GM18498 (cell line): ENCODE measurements around the gene ADCK1.
"Not testable (repeated sequence)": the region's sequence is repeated elsewhere in the genome, so short reads cannot be mapped to it uniquely, and the experiment has no call there.

Experiments used
- ATAC-seq: cut with Tn5 transposase; IDR thresholded peaks from one replicate; pipeline ENCODE4 v1.9.1; 2021; ENCODE audit warnings: mild to moderate bottlenecking, moderate library complexity; ENCODE audit not compliant: unreplicated experiment

Gene ADCK1

DNA sequence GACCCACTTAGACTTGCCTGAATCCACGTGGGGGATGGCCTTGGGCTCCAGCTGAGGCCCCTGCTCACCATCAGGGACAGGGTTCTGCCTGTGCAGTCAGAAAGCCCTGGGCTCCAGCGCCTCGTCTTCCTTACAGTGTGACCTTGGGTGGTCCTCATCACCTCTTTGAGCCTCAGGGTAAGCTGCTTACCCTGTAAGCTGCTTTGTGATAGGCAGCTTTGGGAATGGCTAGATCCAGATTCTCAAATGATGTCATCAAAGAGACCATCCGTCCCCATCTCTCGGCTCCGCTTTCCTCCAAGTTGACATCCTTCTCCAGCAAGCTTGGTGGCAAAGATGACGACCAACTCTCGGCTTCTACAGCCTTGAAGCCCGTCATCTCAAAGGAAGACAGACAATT is 127.0 kb downstream of the ADCK1 start:
- no peak for ATAC-seq

GRCh38 chr14:77931441-77931840 is 131.5 kb downstream of the ADCK1 start:
- ATAC-seq, result no peak

DNA sequence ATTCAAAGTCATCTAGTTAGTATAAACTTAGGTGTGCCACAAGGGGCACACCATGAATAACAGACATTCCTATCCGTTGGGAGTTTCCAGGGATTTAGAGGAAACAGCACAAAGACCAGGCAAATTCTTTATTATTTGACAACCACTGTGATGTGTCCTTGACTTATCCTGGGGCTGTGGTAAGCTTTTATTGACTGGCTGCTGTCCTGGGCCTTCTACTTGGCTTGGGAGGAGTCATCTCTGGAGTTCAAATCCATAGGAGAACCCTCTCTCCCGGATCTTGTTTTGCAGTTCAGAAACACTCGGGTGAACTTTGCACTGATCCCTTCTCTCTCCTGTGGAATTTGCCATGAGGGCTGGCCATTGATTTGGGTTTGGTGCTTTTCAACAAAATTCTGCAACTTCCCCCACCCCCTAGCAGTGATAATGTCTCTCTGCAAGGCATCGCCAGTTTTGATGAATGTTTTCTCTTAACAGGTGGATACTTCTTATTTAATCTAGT is 136.3 kb downstream of the ADCK1 start:
- ATAC-seq, result no peak

GRCh38 chr14:77947372-77947771 is 147.5 kb downstream of the ADCK1 start:
- no peak for ATAC-seq

DNA sequence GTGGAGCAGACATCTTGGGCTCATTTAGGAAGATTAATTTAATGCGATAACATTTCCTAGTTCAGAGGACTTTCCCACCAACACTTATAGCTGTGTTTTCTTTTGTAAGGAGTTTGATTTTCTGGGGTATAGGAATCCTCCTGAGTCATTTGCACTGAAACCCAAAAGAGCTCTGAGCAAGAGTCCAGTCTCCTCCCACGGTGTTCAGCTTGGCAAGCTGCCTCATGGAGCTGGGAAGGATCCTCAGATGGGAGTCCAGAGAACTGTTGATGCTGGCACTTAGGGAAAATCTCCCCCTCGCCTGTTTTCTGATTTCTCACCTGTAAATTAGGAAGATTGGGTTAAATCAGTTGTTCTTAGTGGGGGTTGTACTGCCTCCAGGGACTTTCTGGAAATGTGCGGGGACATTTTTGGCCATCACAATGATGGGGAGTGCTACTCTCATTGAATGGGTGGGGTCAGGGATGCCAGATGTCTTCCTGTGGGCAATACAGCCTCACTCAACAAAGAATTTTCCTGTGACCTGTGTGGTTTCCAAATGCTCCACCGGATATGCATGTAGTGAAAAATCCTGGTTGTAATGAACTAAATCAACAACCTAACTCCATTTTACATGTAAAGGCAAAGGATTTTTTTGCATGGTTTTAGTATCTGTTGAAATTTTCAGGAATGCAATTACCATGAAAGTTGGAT is 150.6 kb downstream of the ADCK1 start:
- no peak for ATAC-seq

DNA sequence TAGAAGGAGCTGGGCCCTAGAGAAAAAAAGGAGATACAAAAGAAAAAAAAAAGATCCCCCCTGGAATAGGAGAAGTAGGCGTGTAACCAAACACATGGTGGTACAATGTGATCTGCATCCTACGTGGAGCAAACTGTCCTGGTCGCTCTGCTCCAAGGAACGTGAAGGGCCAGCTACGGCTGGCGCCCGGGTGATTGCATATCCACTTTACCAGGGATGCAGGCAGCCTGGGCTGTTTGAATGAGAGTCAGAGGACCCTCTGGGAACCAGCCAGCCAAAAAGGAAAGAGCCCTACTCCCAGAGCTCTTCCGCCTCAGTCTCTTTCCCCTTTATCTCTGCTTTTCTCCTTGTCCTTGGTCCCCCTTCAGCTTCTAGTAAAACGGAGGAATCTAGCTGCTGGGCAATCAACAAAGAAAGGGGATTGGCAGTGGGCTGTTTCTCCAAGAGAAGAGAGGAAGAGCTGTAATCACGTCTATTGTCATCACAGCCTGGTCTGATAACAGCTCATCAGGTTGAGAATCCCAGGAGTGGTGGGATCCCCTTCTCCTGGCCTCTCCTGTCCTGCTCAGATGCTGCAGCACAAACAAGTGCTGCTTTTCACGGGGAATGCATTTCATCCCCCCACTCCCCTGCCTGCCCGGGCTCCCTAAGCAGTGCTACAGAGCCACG is 156.0 kb downstream of the ADCK1 start:
- no peak for ATAC-seq

- ATAC-seq, result not testable (repeated sequence)
Measured at GRCh38 chr14:77959686-77960085, 159.8 kb downstream of the ADCK1 start.

GRCh38 chr14:77961847-77962580 is 162.1 kb downstream of the ADCK1 start:
- no peak for ATAC-seq

- ATAC-seq, result no peak
Measured at GRCh38 chr14:77962731-77963520, 163.0 kb downstream of the ADCK1 start.

- no peak for ATAC-seq
Measured at GRCh38 chr14:77964586-77964985, 164.7 kb downstream of the ADCK1 start.

- ATAC-seq, result no peak
Measured at GRCh38 chr14:77965050-77965449, 165.1 kb downstream of the ADCK1 start.

- peak; percentile 92 for ATAC-seq
Measured at GRCh38 chr14:77965919-77966435, 166.1 kb downstream of the ADCK1 start.

DNA sequence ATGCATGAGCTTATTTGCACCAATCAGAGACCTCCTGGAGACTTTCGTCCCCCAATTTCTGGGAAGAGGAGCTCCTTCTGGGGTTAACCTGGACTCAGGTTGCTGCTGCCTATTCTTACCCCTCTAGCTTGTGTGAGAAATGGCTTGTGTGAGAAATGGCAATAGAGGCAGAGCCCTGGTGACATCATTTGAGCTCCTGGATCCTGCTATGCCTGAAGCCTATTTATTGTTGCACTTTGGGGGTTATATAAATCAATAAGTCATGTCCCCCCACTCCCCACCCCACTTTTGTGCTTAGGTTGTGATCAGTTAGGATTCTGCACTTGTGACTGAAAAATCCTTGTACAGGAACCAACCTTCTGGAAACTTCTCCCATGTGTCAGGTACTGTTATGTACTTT is 167.2 kb downstream of the ADCK1 start:
- ATAC-seq, result no peak

- no peak for ATAC-seq
Measured at GRCh38 chr14:77970646-77971045, 170.7 kb downstream of the ADCK1 start.

DNA sequence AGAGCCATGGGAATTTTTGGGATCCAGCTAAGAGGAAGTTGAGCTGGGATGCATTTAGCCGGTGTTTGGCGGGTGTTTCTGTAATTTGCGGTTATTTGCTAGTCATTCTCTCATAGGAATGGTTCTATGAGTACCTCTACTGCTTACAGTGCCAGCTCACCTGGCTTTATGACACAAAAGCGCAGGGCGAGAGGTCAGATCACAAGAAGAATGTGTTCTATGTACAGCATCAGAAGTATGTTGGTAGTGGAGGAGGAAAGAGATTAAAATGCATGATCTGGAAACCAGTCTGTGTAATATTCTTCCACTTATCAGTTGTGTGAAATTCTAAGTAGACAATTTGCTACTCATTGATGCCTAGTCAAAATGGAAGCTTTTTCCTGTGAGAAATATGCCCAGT is 173.3 kb downstream of the ADCK1 start:
- no peak for ATAC-seq

- no peak for ATAC-seq
Measured at GRCh38 chr14:77976591-77976990, 176.7 kb downstream of the ADCK1 start.

GRCh38 chr14:77979171-77979570 is 179.3 kb downstream of the ADCK1 start:
- ATAC-seq, result no peak

- no peak for ATAC-seq
Measured at GRCh38 chr14:77979666-77980351, 179.9 kb downstream of the ADCK1 start.

- no peak for ATAC-seq
Measured at GRCh38 chr14:77980475-77981321, 180.8 kb downstream of the ADCK1 start.
